ENCODE results near the gene LGR4. TPM values are rescaled to one million over a fixed set of nuclear protein-coding genes. Genes with fewer than 3 reads are reported as not detected.

LGR4 gene
- total and polyA plus RNA-seq, 2 experiments from 2014 or later = 22.6 to 99.6 TPM

DNA sequence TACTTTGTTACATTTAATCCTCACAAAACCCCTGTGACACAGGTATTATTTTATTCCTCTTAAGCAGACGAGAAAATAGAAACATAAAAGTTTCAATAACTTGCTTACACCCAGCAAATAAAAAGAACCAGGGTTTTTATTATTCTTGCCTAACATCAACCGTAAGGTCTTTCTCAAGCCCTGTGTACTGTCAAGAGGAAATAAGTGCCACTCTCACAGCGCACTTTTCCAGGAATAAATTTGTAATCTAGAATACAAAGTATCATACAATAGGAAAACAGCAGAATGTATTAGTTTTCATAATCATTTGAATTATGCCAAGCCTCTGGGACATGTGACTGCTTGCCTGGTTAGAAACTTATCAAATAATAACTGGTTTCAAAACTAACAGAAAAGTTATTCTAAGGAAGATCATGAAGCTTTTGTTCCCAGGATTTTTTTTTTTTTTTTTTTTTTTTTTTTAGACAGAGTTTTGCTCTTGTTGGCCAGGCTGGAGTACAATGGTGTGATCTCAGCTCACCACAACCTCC, 117.0 kb downstream of the LGR4 start:
- ATAC-seq (no peak), DNase-seq (ENCODE audit: low spot score) (no peak)
- no peaks in the 10 kb centered on the region for H3K9me2 ChIP-seq (ENCODE audit: insufficient read depth)
- TF ChIP-seq STAT1 (IDR thresholded peaks at IDR 0.05; ENCODE audit: unreplicated experiment) = no peak
- TF ChIP-seq, protein P1, sequence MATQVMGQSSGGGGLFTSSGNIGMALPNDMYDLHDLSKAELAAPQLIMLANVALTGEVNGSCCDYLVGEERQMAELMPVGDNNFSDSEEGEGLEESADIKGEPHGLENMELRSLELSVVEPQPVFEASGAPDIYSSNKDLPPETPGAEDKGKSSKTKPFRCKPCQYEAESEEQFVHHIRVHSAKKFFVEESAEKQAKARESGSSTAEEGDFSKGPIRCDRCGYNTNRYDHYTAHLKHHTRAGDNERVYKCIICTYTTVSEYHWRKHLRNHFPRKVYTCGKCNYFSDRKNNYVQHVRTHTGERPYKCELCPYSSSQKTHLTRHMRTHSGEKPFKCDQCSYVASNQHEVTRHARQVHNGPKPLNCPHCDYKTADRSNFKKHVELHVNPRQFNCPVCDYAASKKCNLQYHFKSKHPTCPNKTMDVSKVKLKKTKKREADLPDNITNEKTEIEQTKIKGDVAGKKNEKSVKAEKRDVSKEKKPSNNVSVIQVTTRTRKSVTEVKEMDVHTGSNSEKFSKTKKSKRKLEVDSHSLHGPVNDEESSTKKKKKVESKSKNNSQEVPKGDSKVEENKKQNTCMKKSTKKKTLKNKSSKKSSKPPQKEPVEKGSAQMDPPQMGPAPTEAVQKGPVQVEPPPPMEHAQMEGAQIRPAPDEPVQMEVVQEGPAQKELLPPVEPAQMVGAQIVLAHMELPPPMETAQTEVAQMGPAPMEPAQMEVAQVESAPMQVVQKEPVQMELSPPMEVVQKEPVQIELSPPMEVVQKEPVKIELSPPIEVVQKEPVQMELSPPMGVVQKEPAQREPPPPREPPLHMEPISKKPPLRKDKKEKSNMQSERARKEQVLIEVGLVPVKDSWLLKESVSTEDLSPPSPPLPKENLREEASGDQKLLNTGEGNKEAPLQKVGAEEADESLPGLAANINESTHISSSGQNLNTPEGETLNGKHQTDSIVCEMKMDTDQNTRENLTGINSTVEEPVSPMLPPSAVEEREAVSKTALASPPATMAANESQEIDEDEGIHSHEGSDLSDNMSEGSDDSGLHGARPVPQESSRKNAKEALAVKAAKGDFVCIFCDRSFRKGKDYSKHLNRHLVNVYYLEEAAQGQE (IDR thresholded peaks at IDR 0.05; ENCODE audit: unreplicated experiment) = no peak
- peaks cover 41% of the 10 kb centered on the region for H3K4me1 ChIP-seq (ENCODE audit: insufficient read depth)
- no peak overlapping the region for H3K4me2 ChIP-seq
- H4K20me1 ChIP-seq (replicated peaks; ENCODE audit: insufficient read depth) = no peaks in the 10 kb centered on the region
- H3K4me3 ChIP-seq = no peak overlapping the region
- Mint-ChIP-seq H3K27me3 (ENCODE audit: insufficient read depth, low read depth, poor library complexity) (no peaks in the 10 kb centered on the region), H3K4me1 (peaks cover 30% of the 10 kb centered on the region), H3K9me3 (no peaks in the 10 kb centered on the region), H3K4me3 (no peak overlapping the region), H3K36me3 (ENCODE audit: low read depth) (peaks cover 6% of the 10 kb centered on the region; the same call in 1 of the 3 replicates), H3K27ac (no peak overlapping the region)
- H2AFZ ChIP-seq = no peak overlapping the region
- H3K27me3 ChIP-seq (ENCODE audit: insufficient read depth) = no peaks in the 10 kb centered on the region
- no peak overlapping the region; the same call in 1 of the 2 replicates for H3K27ac ChIP-seq (ENCODE audit: low read depth)
- no peaks in the 10 kb centered on the region for H3F3A ChIP-seq (replicated peaks; ENCODE audit: low read depth)
- H3K79me2 ChIP-seq (replicated peaks; ENCODE audit: insufficient read depth) = 0 out of 2 replicates have a peak, but pooled peaks cover 6% of the 10 kb centered on the region
- no peaks in the 10 kb centered on the region for H3K36me3 ChIP-seq (ENCODE audit: insufficient read depth)

DNA sequence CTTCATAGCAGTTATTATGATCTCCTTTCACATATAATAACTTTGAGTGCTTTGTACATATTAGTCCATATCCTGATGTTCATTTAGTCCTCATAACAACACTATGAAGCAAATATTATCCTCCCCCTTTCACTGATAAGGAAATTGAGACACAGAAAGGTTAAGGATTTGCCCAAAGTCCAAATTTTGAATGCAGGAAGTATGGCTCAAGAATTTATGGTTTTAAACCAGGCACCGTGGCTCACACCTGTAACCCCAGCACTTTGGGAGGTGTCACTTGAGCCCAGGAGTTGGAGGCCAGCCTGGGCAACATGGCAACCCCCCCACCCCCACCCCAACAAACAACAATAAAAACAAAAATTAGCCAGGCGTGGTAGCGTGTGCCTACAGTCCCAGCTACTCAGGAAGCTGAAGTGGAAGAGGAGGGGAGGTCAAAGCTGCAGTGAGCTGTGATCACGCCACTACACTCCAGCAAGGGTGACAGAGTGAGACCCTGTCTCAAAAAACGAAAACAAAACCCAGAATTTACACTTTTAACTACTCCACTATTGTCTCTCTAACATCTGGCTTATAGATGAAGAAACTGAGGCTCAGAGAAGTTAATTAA, 118.1 kb downstream of the LGR4 start:
- DNase-seq (ENCODE audit: low spot score) (no peak), ATAC-seq (peak; percentile 36; the same call in 2 of the 3 replicates)
- peaks cover 35% of the 10 kb centered on the region for H3K4me1 Mint-ChIP-seq
- H3K9me3 Mint-ChIP-seq = no peaks in the 10 kb centered on the region
- H3K4me3 Mint-ChIP-seq = no peak overlapping the region
- Histone ChIP-seq H3F3A (replicated peaks; ENCODE audit: low read depth) (no peaks in the 10 kb centered on the region), H3K4me1 (ENCODE audit: insufficient read depth) (peaks cover 40% of the 10 kb centered on the region), H3K36me3 (ENCODE audit: insufficient read depth) (no peaks in the 10 kb centered on the region), H3K9me2 (ENCODE audit: insufficient read depth) (no peaks in the 10 kb centered on the region), H3K27me3 (ENCODE audit: insufficient read depth) (no peaks in the 10 kb centered on the region), H4K20me1 (replicated peaks; ENCODE audit: insufficient read depth) (no peaks in the 10 kb centered on the region), H2AFZ (no peak overlapping the region), H3K27ac (ENCODE audit: low read depth) (no peak overlapping the region), H3K4me3 (no peak overlapping the region), H3K4me2 (no peak overlapping the region), H3K79me2 (replicated peaks; ENCODE audit: insufficient read depth) (0 out of 2 replicates have a peak, but pooled peaks cover under 1% of the 10 kb centered on the region)
- no peak overlapping the region for H3K27ac Mint-ChIP-seq
- no peak for TF ChIP-seq CREB1 (CRISPR knock-in tag; IDR thresholded peaks at IDR 0.05; ENCODE audit: low read depth)
- peaks cover 6% of the 10 kb centered on the region; the same call in 2 of the 3 replicates for H3K36me3 Mint-ChIP-seq (ENCODE audit: low read depth)
- no peaks in the 10 kb centered on the region for H3K27me3 Mint-ChIP-seq (ENCODE audit: insufficient read depth, low read depth, poor library complexity)

DNA sequence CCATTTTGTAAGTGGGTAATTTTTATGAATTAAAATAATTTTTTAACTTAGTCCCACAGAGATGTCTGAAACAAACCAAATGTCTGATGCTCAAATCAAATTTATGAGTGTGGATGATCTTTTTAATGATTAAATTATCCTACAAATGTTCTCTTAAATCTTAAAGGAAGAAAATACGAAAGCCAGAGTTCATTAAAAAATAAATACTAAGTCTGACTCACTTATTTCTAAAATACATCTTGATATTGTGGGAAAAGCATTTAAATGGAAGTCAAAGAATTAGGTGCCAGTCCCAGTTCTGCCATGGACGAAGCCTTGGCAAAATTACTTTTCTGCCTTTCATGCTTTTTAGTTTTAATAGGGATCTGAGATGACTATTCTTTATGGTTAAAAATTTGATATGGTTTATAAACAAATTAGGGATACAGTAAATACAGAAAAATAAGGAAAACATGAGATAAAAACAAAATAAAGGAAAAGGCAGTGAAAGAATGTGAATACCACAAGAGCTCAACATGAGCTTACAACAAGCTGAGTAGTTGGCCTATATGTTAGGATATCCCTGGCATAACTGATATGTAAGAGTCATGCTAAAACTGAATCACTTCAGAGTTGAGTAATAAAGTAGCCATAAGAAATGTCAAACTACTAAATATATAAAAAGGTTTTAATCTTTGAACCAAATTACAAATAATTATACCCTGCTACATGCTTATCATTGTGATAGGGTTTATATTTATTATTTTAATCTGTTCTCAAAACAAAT, 118.8 kb downstream of the LGR4 start:
- Mint-ChIP-seq H3K9me3 (no peaks in the 10 kb centered on the region), H3K27ac (no peak overlapping the region), H3K4me1 (peaks cover 32% of the 10 kb centered on the region), H3K27me3 (ENCODE audit: insufficient read depth, low read depth, poor library complexity) (no peaks in the 10 kb centered on the region), H3K36me3 (ENCODE audit: low read depth) (peaks cover 6% of the 10 kb centered on the region; the same call in 2 of the 3 replicates), H3K4me3 (no peak overlapping the region)
- H3K4me1 ChIP-seq (ENCODE audit: insufficient read depth) = peaks cover 46% of the 10 kb centered on the region
- no peaks in the 10 kb centered on the region for H3F3A ChIP-seq (replicated peaks; ENCODE audit: low read depth)
- no peaks in the 10 kb centered on the region for H3K9me2 ChIP-seq (ENCODE audit: insufficient read depth)
- H3K27me3 ChIP-seq (ENCODE audit: insufficient read depth) = no peaks in the 10 kb centered on the region
- H4K20me1 ChIP-seq (replicated peaks; ENCODE audit: insufficient read depth) = no peaks in the 10 kb centered on the region
- no peak overlapping the region for H2AFZ ChIP-seq
- H3K79me2 ChIP-seq (replicated peaks; ENCODE audit: insufficient read depth) = no peaks in the 10 kb centered on the region
- no peak overlapping the region for H3K4me2 ChIP-seq
- no peak for DNase-seq (ENCODE audit: low spot score)
- H3K27ac ChIP-seq (ENCODE audit: low read depth) = no peak overlapping the region
- no peak overlapping the region for H3K4me3 ChIP-seq
- ATAC-seq = no peak
- no peaks in the 10 kb centered on the region for H3K36me3 ChIP-seq (ENCODE audit: insufficient read depth)
- no peak for TF ChIP-seq ZNF331 (CRISPR knock-in tag; IDR thresholded peaks at IDR 0.05; ENCODE audit: low read depth)

All from GM23338 (cell line).